22Rv1 (cell line): ENCODE data around the gene C1orf167.

Experiments used
- ZFX ChIP-seq: fragments of 450-650 bp; IDR thresholded peaks from 2 replicates; pipeline ENCODE4 v1.6.1; 2017; ENCODE audit warnings: antibody characterized with exemption, borderline replicate concordance
- TF ChIP-seq, protein P1 (sequence below): fragments of 450-650 bp; IDR thresholded peaks from 2 replicates; pipeline ENCODE4 v1.5.1; 2017; ENCODE audit warnings: mild to moderate bottlenecking

DNA sequence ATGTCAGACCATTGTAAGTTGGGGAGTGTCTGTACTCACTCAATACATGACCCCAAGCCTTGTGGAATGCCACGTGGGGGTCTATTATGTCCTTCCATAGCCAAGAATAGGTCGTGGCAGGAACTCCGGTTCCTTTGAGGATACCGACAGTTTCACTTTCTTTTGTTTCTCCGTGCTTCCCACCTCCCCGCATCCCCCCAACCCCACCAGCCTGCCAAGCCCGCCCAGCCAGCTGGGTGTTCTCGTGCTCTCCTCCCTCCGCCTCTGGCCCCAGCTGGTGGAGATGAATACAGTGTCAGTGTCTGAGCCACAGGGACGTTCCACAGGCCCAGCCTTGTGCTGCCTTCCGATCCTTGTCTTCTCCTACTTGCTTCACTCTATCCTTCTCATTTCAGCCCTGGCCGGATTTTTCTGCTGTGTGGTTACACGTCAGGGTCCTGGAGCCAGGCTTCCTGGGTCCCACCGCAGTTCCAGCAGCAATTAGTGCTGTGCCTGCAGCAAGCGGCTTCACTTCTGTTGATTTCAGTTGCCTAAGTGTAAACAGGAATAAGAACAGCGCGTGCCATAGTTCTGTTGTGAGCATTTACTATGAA lies 30.2 kb upstream of the C1orf167 start:
- TF ChIP-seq, protein P1, sequence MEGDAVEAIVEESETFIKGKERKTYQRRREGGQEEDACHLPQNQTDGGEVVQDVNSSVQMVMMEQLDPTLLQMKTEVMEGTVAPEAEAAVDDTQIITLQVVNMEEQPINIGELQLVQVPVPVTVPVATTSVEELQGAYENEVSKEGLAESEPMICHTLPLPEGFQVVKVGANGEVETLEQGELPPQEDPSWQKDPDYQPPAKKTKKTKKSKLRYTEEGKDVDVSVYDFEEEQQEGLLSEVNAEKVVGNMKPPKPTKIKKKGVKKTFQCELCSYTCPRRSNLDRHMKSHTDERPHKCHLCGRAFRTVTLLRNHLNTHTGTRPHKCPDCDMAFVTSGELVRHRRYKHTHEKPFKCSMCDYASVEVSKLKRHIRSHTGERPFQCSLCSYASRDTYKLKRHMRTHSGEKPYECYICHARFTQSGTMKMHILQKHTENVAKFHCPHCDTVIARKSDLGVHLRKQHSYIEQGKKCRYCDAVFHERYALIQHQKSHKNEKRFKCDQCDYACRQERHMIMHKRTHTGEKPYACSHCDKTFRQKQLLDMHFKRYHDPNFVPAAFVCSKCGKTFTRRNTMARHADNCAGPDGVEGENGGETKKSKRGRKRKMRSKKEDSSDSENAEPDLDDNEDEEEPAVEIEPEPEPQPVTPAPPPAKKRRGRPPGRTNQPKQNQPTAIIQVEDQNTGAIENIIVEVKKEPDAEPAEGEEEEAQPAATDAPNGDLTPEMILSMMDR = no peak
- no peak for TF ChIP-seq ZFX
